SH-SY5Y (cell line): Measurements from ENCODE around the gene XPNPEP3.

Source experiments
- GATA2 ChIP-seq: IDR thresholded peaks from 2 replicates; pipeline ENCODE4 v1.6.1; 2011; ENCODE audit warnings: mild to moderate bottlenecking, low read depth, low read length
- GATA3 ChIP-seq: IDR thresholded peaks from 2 replicates; pipeline ENCODE4 v1.6.1; 2011; ENCODE audit warnings: low read depth, mild to moderate bottlenecking, low read length, moderate library complexity

The XPNPEP3 gene

DNA sequence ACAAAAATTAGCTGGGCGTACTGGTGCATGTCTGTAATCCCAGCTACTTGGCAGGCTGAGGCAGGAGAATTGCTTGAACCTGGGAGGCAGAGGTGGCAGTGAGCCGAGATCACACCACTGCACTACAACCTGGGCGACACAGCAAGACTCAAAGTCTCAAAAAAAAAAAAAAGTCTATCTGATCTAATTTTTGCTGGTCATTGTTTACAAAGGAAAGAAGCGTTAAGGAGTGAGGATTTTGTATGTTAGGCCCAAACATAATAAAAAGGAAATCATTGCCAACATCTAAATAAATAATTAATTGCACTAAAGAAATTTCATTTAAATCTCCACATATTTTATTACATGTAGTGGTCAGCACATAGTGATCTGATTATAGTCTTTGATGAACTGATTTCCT is 97.2 kb downstream of the XPNPEP3 start:
- no peak for TF ChIP-seq GATA3
- TF ChIP-seq GATA2 = no peak

DNA sequence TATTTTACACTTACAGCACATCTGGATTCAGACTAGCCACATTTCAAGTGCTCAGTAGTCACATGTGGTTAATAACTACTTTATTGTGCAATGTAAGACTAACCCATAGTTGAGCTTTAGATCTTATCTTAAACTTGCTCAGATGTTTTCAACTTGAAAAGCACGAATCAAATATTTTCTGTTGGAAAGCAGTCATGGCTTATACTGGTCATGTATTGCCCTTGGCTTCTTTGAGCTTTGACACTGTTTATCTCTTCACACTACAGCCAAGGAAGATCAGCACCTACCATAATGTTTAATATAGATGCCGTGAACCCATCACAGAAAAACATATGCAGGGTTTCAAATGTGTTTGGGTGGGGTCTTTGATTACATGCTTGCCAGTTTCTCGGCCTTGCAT is 98.6 kb downstream of the XPNPEP3 start:
- no peak for TF ChIP-seq GATA2
- no peak for TF ChIP-seq GATA3

DNA sequence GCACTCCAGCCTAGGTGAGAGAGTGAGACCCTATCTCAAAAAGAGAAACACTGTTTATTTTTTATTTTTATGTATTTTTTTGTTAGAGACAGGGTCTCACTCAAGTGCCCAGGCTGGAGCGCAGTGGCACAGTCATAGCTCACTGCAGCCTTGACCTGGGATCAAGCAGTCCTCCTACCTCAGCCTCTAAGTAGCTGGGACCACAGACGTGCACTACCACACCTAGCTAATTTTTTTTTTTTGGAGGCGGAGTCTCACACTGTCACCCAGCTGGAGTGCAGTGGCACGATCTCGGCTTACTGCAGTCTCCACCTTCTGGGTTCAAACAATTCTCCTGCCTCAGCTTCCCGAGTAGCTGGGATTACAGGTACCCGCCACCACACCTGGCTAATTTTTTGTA is 100.7 kb downstream of the XPNPEP3 start:
- TF ChIP-seq GATA2 (no peak), GATA3 (no peak)

DNA sequence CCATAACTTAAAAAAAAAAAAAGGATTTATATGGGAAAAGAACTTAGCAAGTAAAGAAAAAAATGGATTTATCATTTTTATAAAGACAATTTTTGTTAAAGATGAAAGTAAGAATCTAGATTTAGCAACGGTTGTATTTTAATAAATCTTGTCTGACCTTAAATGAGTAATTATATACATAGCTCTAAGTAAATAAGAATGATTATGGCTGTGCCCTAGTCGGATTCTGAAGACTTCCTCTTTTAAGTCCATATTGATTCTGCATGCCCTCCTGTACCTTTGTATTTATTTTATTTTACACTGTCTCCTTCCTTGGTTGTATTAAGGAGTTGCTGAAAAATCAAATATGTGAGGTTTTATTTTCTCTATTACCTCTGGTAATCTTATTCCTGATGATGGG is 101.4 kb downstream of the XPNPEP3 start:
- TF ChIP-seq GATA3 = no peak
- TF ChIP-seq GATA2 = no peak

DNA sequence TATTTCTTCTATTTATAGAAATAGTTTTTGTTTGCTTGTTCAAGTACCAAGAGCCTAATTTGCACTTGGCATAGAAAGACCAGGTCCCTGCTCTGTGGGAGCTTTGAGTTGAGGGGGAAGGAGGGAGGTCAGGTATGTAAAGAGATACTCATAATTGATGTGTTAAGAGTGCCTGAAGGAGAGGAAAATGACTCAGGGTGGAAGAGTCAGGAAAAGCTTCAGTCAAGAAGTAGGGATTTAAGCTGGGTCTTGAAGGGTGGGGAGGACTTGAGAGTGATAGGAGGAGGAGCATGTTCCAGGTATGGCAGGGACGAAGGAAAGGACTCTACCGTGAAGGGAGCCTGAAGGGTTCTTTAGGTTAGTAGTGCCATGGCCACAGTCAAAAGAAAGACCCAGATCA is 103.2 kb downstream of the XPNPEP3 start:
- TF ChIP-seq GATA3 (no peak), GATA2 (no peak)

DNA sequence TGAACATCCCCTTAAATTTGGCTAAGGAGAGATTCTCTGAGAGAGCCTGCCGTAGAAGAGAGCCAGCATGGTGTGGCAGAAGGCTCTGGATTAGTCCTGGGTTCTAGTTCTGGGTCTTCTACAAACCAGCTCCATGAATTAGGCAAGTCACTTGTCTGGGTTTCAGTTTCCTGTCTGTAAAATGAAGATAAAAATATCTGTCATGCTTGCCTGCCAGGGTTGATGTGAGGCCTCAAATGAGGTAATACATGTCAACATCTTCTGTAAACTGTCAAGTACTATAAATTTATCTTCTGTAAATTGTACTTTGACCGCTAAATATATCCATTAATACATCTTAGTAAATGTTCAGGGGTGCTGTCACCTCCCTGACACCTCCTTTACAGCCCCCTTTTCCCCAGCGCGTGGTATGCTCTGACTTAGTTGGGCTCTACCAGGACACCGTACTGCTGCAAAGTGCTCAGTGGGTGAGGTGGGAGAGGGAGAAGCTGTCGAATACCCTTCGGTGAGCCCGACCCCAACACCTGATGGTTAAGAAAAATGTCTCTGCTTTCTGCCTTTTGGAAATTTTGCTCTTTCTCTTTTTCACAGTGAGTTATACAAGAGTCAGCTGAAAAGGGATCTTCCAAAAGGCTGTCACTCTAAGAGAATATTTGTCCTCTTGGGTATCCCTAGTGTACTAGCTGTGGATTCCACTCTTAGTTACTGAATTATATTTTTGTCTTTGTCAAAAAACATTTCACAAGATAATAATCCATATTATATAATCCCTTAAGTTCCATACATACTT is 109.2 kb downstream of the XPNPEP3 start:
- TF ChIP-seq GATA2 (no peak), GATA3 (no peak)

DNA sequence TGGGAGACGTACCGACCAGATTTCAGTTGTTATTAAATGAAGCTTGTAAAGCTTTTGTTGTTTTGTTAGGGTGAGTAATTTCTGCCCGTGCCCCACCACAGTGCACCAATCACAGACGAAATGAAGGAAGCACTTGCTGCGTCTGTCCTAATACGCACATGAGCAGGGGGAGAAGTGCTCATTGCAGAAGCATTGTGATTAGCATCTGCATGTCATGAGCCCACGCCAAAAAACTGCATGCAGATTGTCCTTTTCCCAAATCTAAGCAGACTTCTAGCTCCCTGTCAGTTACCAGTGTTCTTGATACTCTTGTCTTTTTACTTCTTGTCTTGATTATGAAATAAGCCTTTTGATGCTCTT is 109.8 kb downstream of the XPNPEP3 start:
- TF ChIP-seq GATA2 (no peak), GATA3 (no peak)

DNA sequence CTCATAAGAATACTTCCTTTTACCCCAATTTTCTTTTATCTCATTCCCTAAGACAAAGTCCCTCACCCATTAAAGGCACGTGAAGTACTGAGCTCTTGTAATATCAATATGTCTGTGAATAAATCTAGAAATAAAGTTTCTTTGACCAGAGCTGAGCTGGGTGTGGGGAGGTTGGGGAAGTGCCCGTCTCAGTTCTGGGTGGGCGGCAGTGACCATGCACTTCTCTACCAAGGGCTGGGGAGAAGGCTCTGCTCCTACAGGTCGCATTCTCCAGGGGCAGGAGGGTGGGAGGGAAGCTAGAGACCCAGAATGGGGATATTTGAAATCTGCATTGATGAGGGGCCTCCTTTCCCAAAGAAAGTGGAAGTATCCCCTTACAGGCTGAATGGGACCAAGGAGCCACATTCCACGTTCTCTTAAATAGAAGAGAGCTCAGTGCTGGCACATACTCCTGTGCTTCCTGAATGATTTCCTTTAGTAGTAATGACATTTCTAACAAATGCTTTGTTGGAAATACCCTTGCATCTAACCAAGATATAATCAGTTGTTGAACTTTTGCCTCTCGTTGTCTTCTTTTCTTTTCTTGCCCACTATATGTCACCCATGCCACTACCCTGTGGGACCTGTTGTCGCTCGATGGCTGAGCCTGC is 110.3 kb downstream of the XPNPEP3 start:
- TF ChIP-seq GATA3 (no peak), GATA2 (no peak)

DNA sequence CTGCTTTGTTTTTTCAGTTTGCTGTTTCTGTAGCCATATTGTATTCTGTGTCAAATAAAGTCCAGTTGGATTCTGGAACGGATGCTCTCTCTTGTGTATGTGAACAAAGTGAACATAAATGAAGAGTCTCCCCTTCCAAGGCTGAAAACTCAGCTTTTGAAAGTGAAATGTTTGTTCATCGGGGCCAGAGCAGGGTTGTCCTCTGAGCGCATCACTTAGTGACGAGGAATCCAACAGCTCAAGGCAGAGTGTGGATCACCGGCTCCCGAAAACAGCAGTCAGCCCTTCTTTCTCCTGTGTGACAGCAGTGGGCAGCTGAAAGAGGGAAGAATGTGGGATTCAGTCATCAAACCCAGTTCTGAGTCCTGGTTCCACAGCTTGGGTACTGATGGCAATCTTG is 115.6 kb downstream of the XPNPEP3 start:
- TF ChIP-seq GATA2 = no peak
- no peak for TF ChIP-seq GATA3

DNA sequence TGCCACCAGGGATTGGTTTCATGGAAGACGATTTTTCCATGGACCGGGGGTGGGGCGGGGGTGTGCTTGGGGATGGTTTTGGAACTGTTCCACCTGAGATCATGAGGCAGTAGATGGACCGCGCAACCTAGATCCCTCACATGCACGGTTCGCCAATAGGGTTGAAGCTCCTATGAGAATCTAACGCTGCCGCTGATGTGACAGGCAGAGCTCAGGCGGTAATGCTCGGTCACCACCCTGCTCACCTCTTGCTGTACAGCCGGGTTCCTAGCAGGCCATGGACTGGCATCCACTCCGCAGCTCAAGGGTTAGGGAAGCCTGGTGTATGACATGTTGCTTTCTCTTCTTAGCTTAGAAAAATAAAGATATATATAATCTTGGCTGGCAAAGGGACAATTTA is 116.2 kb downstream of the XPNPEP3 start:
- no peak for TF ChIP-seq GATA2
- no peak for TF ChIP-seq GATA3

DNA sequence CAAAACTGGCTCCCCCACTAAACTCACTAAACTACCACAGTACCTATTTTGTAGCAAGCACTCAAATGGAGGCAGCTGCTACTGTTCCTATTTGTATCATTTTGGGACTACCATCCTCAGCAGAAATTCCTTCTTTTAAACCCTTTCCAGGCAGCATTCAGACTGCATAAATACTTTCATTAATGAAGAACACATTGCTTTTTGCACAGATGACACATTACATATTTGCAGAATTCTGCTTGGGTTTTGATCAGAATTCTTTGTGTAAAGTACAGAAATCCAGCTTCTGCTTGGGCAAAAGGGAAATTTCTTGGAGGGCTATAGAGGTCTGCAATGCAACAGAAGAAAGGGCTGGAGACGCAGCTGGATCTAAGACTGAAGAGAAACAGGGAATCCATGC is 118.4 kb downstream of the XPNPEP3 start:
- TF ChIP-seq GATA3 = no peak
- no peak for TF ChIP-seq GATA2

DNA sequence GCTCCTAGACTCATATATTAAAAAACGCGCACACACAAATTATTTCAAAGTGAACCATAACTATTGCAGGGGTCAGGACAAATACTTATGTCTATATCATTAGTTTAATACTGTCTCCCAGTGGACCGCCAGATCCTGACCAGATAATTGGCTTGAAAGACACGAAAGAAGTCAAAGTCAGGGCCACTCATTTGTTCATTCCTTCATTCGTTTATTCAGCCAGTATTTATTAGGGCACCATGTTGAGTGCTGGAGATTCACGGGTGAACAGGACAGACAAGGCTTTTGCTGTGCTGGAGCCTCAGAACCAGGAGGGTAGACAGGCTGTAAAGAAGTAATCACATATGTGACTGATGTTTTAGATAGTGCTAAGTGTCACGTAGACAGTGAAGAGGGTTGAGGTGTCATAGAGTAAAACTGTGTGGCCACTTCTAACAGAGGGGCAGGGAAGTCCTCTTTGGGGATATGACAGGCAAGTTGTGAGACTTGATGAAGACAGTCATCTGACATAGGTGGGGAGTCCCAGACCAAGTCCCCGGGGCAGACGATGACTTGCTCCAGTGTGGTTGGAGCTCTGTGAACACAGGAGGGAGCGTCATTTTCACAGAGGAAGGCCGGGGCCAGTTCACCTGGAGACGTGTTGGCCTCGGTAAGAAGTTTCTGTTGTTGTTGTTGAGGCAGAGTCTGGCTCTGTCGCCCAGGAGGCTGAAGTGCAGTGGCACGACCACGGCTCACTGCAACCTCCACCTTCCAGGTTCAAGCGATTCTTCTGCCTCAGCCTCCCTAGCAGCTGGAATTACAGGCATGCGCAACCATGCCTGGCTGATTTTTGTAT is 120.1 kb downstream of the XPNPEP3 start:
- TF ChIP-seq GATA2 = no peak
- TF ChIP-seq GATA3 = no peak

DNA sequence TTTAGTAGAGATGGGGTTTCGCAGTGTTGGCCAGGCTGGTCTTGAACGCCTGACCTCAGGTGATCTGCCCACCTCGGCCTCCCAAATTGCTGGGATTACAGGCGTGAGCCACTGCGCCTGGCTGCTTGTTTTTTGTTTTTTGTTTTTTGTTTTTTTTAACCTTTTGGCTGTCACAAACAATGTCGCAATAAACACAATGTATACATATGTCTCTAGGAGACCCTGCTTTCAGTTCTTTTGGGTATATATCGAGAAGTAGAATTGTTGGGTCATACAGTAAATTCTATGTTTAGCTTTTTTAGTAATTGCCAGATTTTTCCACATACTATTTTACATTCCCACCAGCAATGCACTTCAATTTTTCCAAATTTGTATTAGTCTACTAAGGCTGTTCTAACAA is 122.2 kb downstream of the XPNPEP3 start:
- TF ChIP-seq GATA2 (no peak), GATA3 (no peak)

DNA sequence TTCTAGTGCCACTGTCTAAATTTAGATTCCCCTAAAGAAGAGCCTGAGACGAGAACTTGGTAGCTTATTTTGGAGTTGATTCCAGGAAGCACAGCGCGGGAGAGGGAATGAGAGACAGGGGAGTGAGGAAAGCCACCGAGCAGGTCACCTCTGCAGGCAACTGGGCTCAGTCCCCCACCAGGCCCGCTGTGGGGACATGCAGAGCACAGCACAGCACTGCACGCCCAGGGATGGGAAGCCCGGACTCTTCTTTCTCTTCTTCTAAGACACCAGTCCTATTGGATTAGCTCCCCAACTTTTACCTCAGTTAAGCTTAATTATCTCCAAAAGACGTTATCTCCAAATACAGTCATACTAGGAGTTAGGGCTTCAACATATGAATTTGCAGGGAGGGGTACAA is 122.9 kb downstream of the XPNPEP3 start:
- TF ChIP-seq GATA2 (no peak), GATA3 (no peak)
